HG03139 (cell line): ENCODE measurements around the gene GRAP2.

Experiments used
- ATAC-seq: cut with Tn5 transposase; IDR thresholded peaks from one replicate; pipeline ENCODE4 v1.9.1; 2021; ENCODE audit not compliant: unreplicated experiment

GRAP2 gene

DNA sequence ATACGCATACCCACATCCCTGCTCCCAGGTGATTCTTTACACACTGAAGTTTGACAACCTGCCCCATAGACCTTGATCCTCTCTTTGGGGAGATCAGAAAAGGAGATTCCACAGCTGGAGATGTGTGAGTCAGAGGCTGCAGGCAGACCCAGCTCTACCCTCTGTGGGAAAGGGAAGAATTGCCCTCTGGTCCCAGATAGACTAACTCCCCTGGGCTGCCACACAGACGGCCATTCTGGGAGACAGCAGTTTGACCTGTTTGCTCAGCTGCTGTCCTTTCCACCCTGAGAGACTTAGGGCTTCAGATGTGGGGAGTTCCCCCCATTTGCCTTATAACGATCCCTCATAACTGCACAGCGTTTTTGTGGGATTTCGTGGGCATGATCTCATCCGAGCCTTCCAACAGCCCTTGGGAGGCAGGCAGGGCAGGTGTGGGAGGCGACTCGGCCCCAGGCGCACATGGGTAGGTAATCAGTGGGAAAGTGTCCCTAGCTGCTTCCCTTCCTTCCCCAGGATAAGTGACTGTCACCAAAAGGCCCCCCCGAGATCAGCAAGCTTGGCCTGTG, 107.9 kb downstream of the GRAP2 start:
- ATAC-seq = no peak

- ATAC-seq = no peak
These were observed 108.4 kb downstream of the GRAP2 start for GRCh38 chr22:40009292-40009774.

DNA sequence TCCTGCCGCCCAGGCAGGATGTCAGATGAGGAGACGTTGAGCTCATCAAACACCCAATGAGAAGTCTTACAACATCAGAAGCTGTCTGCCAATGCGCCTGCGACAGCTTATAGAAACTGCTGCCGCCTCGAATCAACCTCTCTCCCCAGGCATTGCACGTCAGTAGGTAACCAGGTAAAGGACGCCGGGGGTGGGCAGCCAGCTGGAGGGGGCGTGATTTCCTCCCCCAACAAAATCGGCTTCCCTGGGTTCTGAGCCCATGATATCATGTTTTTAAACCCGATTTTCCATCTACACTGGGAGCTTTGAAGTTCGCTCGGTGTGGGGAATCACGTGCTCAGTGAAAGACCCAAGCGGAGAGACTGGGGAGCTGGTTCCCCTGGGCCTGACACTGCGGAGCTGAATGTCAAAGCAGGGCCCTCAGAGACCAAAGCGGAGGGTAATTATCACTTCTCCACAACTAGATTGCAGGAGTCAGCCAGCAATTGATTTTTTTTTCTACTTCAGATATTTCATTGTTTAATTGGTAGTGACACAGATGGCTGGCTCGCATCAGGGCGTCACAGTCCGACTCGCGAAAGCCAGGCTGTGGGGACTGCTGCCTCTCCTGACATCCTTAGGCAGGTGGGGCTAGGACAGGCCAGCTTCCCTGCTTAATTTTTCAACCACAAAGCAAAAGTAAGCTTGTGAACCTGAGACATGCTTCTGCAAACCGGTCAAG, 109.2 kb downstream of the GRAP2 start:
- ATAC-seq = no peak

DNA sequence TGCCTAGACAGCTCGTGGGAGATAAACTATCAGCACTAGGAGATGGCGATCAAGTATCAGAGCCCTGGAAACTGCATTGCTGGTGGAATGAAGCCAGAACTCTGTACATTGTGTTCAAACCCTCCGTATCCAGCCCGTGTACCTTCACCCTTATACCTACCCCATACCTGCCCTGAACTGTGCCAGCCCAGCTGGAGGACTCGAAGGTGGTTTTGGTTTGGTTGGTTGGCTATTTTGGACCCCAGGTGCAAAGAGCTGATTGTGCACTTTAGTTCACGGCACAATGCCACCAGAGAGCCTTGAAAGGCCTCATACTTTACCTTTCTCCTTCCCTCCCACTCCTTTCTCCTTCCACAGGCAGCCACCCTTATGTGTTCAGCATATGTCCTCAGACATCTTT, 109.9 kb downstream of the GRAP2 start:
- no peak for ATAC-seq

DNA sequence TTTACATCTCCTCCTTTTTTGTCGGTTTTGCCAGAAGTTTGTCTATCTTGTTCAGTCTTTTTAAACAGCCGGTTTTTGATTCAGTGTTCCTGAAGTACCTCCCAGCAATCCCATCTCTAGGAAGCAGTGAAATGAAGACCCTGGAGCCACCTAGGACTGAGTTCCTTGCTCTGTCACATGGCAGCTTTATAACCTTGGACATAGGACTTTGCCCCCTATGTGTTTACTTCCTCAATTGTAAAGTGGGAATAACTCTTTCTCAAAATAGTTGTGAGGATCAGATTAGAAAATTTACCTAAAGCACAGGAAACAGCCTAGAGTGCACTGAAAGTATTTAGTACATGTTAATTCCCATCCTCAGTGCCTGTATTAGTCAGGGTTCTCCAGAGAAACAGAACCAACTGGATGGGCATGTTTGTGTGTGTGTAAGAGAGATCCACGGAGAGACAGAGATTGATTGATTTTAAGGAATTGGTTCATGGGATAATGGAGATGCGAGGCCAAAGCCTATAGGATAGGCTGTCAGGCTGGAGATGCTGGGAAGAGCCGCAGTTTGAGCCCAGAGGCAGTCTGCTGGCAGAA, 113.9 kb downstream of the GRAP2 start:
- no peak for ATAC-seq

- ATAC-seq = no peak
These were observed 114.6 kb downstream of the GRAP2 start for GRCh38 chr22:40015358-40015976.

DNA sequence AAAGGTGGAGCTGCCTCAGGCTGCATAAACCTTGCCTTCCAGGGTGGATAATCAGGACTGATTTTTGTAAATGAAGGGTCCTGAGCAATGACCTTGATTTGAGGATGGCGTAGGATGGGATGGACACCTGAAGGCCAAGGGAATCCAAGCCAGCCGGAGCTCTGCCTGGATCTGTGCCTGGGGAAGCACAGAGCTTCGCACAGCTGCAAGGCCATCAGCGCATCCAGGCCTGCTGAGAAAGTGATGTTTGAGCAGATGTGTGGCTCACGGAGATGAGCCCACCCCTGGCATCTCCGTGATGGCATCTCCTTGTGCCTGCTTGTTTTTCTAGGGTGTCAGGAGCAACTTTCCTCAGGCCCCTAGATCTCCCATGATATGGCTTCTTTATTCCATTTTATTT, 117.2 kb downstream of the GRAP2 start:
- ATAC-seq = no peak

- ATAC-seq = no peak
These were observed 118.2 kb downstream of the GRAP2 start for GRCh38 chr22:40019100-40019499.

DNA sequence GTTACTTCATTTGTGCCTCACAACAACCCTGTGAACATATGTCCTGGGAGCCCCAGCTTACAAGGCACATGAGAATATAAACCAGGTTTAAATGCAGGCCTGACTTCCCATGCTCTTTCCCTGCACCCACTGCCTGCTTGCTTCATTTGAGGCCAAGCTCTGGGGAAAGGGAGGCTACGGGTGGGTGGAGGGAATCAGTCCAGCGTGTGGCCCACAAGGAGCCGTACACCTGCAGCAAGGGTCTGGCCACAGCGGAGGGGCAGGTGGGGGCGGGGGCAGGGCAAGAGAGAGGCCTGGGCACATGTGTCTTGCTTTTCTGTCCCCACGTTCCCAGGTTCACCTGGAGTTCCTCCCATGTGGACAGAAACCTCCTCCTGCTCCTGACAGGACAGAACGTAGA, 120.1 kb downstream of the GRAP2 start:
- no peak for ATAC-seq

DNA sequence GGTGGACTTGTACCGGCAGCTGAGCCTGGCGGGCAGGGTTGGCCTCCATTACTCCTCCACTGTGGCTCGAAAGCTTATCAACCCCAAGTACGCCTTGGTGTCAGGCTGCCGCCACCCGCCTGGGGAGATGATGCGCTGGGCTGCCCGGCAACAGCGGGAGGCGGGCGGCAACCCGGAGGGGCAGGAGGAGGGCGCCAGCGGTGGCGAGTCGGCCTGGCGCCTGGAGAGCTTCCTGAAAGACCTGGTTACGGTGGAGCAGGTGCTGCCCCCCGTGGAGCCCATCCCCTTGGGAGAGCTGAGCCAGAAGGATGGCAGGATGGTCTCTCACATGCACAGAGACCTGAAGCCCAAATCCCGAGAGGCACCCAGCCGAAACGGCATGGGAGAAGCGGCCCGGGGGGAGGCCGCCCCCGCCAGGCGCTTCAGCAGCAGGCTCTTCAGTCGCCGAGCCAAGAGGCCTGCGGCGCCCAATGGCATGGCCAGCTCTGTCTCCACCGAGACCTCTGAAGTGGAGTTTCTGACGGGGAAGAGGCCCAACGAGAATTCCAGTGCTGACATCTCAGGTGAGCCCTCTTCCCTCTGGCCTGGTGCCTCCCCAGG, 120.6 kb downstream of the GRAP2 start:
- no peak for ATAC-seq

DNA sequence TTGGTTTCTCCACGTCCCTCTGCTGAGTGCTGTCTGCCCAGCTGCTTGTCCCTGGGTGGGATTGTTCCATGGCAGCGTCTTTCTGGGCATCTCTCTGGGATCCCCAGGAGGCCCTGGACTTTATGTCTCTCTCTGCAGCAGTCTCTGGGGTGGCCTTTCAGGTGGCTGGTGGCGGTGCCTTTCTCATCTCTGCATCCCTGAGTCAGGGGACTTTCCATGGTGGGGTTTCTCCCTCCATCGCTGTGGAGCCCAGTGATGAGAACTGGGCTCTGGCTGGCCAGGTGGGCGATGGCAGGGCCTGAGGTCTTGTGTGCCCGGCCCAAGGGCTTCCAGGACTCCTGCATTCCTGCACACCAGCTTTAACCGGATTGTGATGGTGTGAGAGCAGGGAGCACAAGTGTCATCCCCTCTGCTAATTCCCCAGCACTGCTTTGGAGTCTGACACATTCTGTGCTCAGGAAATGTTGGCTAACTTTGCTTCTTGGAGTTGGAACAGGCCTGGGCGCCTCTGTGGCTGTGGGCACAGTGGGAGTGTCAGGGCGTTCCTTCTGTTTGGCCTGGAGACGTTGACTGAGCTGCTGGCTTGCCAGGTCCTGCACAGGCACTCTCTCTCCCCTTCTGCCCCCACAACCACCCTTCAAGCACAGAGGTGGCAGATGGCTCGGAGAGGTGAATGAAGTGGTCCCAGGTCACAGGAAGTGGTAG, 121.8 kb downstream of the GRAP2 start:
- ATAC-seq = no peak
